HepG2 (cell line): Measurements from ENCODE around the gene NHSL1. TPM values are rescaled to one million over a fixed set of nuclear protein-coding genes. Genes with fewer than 3 reads are reported as not detected.

Experiments used
- ATAD3A ChIP-seq: sonication (generic); formaldehyde crosslinking; IDR thresholded peaks from 2 replicates; pipeline ENCODE4 v1.4.0; 2020; ENCODE audit warnings: missing genetic modification reagents
- ATM ChIP-seq: fragments of 450-650 bp; IDR thresholded peaks from 2 replicates; pipeline ENCODE4 v1.7.1; 2017; ENCODE audit warnings: mild to moderate bottlenecking, borderline replicate concordance
- CERS6 ChIP-seq: sonication (generic); formaldehyde crosslinking; IDR thresholded peaks from 2 replicates; pipeline ENCODE4 v1.5.0; 2020; ENCODE audit warnings: missing genetic modification reagents
- EED ChIP-seq: sonication (generic); formaldehyde crosslinking; IDR thresholded peaks from 2 replicates; pipeline ENCODE4 v1.5.0; 2020; ENCODE audit warnings: mild to moderate bottlenecking, missing genetic modification reagents
- EP300 ChIP-seq, 3 experiments: sonication (generic) in 1 of 3; formaldehyde crosslinking in 1 of 3; IDR thresholded peaks; 2 replicates each; pipeline versions ENCODE4 v1.5.1 to v1.6.1; 2011 to 2020; ENCODE audit warnings: low read depth in 2 of 3, low read length in 2 of 3, borderline replicate concordance in 1 of 3, improper control_type of control experiment in 1 of 3, mild to moderate bottlenecking in 1 of 3, missing genetic modification reagents in 1 of 3, moderate library complexity in 1 of 3
- FOXA3 ChIP-seq: IDR thresholded peaks from 2 replicates; pipeline ENCODE4 v1.6.1; 2016; ENCODE audit warnings: missing genetic modification reagents, missing compliant biosample characterization
- GTF2F1 ChIP-seq: fragments of 150-350 bp; IDR thresholded peaks from 2 replicates; pipeline ENCODE4 v1.6.1; 2014; ENCODE audit warnings: low read length
- KAT2B ChIP-seq: fragments of 150-350 bp; IDR thresholded peaks from 2 replicates; pipeline ENCODE4 v1.6.1; 2014; ENCODE audit warnings: low read depth, low read length, borderline replicate concordance
- ZBTB21 ChIP-seq: sonication (generic); formaldehyde crosslinking; IDR thresholded peaks from 2 replicates; pipeline ENCODE4 v1.4.0; 2020; ENCODE audit warnings: missing genetic modification reagents
- ZKSCAN5 ChIP-seq: sonication (generic); formaldehyde crosslinking; IDR thresholded peaks from 2 replicates; pipeline ENCODE4 v1.5.1; 2020; ENCODE audit warnings: mild to moderate bottlenecking, missing genetic modification reagents
- ZNF234 ChIP-seq: sonication (generic); formaldehyde crosslinking; conservative IDR thresholded peaks from 2 replicates; pipeline ENCODE4 v1.5.1; 2020; ENCODE audit warnings: mild to moderate bottlenecking, missing genetic modification reagents
- ZNF296 ChIP-seq: sonication (generic); formaldehyde crosslinking; conservative IDR thresholded peaks from 2 replicates; pipeline ENCODE4 v1.5.0; 2020; ENCODE audit warnings: mild to moderate bottlenecking, missing genetic modification reagents
- ZNF44 ChIP-seq: sonication (generic); formaldehyde crosslinking; IDR thresholded peaks from 2 replicates; pipeline ENCODE4 v1.5.1; 2020; ENCODE audit warnings: mild to moderate bottlenecking, missing genetic modification reagents
- ZNF557 ChIP-seq: sonication (generic); formaldehyde crosslinking; IDR thresholded peaks from 2 replicates; pipeline ENCODE4 v1.4.0; 2020; ENCODE audit warnings: missing genetic modification reagents
- ZNF558 ChIP-seq: sonication (generic); formaldehyde crosslinking; IDR thresholded peaks from 2 replicates; pipeline ENCODE4 v1.9.0; 2022; ENCODE audit warnings: mild to moderate bottlenecking, missing genetic modification reagents, borderline replicate concordance
- ZNF570 ChIP-seq: sonication (generic); formaldehyde crosslinking; IDR thresholded peaks from 2 replicates; pipeline ENCODE4 v1.4.0; 2020; ENCODE audit warnings: mild to moderate bottlenecking, missing genetic modification reagents, borderline replicate concordance
- ZNF891 ChIP-seq: sonication (generic); formaldehyde crosslinking; IDR thresholded peaks from 2 replicates; pipeline ENCODE4 v1.5.0; 2020; ENCODE audit warnings: mild to moderate bottlenecking, missing genetic modification reagents
- polyA plus RNA-seq, 8 experiments: library from polyadenylated mRNA; depleted of rRNA in 3 of 8; stranded (reverse) in 7 of 8; unstranded in 1 of 8; fragments of >200 nt; fragmentation: Illumina TruSeq in 4 of 8; extraction: Trizol in 4 of 8; gene quantifications; 2 replicates each; pipeline versions ENCODE4 v1.2.1 to v1.2.3, GENCODE V29; 2011 to 2016; ENCODE audit warnings: low read depth in 4 of 8, missing spikeins in 1 of 8, mixed read lengths in 1 of 8; ENCODE audit not compliant: insufficient read depth in 1 of 8
- total RNA-seq, 5 experiments: library from RNA; depleted of rRNA; stranded (reverse); fragments of >200 nt; fragmentation: Illumina TruSeq; extraction: Trizol; gene quantifications; 2 replicates each; pipeline ENCODE4 v1.2.3, GENCODE V29; 2016; ENCODE audit warnings: low read depth in 1 of 5
- TF ChIP-seq, protein P1 (sequence below), 2 experiments: sonication (generic) in 1 of 2; formaldehyde crosslinking in 1 of 2; IDR thresholded peaks; 2 replicates each; pipeline versions ENCODE4 v1.4.0 to v1.6.1; 2016 to 2020; ENCODE audit warnings: borderline replicate concordance in 1 of 2, low read depth in 1 of 2, mild to moderate bottlenecking in 1 of 2, missing genetic modification reagents in 1 of 2
- TF ChIP-seq, protein P2 (sequence below): sonication (generic); formaldehyde crosslinking; IDR thresholded peaks from 2 replicates; pipeline ENCODE4 v1.4.0; 2020; ENCODE audit warnings: missing genetic modification reagents
- TF ChIP-seq, protein P3 (sequence below): sonication (generic); formaldehyde crosslinking; IDR thresholded peaks from 2 replicates; pipeline ENCODE4 v1.4.0; 2020; ENCODE audit warnings: mild to moderate bottlenecking, missing genetic modification reagents

NHSL1 gene
- total and polyA plus RNA-seq, 2 of the 13 experiments (the other 11 are each of a cell fraction or from before 2014, with no cell fraction given), result 24.9 to 53.6 TPM

GRCh38 chr6:138403801-138404665, 95.3 kb downstream of the NHSL1 start, which contains the start of gene HEBP2 (continued):
- TF ChIP-seq, protein P1, sequence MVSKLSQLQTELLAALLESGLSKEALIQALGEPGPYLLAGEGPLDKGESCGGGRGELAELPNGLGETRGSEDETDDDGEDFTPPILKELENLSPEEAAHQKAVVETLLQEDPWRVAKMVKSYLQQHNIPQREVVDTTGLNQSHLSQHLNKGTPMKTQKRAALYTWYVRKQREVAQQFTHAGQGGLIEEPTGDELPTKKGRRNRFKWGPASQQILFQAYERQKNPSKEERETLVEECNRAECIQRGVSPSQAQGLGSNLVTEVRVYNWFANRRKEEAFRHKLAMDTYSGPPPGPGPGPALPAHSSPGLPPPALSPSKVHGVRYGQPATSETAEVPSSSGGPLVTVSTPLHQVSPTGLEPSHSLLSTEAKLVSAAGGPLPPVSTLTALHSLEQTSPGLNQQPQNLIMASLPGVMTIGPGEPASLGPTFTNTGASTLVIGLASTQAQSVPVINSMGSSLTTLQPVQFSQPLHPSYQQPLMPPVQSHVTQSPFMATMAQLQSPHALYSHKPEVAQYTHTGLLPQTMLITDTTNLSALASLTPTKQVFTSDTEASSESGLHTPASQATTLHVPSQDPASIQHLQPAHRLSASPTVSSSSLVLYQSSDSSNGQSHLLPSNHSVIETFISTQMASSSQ (IDR thresholded peaks at IDR 0.05; ENCODE audit: low read depth), result no peak
- TF ChIP-seq, protein P1 (CRISPR knock-in tag; IDR thresholded peaks at IDR 0.05; ENCODE audit: borderline replicate concordance), result peak; percentile 87
- no peak for TF ChIP-seq KAT2B
- TF ChIP-seq ATAD3A (CRISPR knock-in tag), result no peak; the same call in 1 of the 2 replicates
- no peak for TF ChIP-seq ATM
- TF ChIP-seq EP300 (IDR thresholded peaks at IDR 0.05; ENCODE audit: low read depth in 2 of 2, low read length in 2 of 2), result peak; percentile 28 to 58; a peak in 3 of 4 replicates
- no peak; the same call in 1 of the 2 replicates for TF ChIP-seq EP300 (CRISPR knock-in tag; IDR thresholded peaks at IDR 0.05; ENCODE audit: borderline replicate concordance)
- TF ChIP-seq ZNF44 (CRISPR knock-in tag), result no peak
- TF ChIP-seq, protein P2, sequence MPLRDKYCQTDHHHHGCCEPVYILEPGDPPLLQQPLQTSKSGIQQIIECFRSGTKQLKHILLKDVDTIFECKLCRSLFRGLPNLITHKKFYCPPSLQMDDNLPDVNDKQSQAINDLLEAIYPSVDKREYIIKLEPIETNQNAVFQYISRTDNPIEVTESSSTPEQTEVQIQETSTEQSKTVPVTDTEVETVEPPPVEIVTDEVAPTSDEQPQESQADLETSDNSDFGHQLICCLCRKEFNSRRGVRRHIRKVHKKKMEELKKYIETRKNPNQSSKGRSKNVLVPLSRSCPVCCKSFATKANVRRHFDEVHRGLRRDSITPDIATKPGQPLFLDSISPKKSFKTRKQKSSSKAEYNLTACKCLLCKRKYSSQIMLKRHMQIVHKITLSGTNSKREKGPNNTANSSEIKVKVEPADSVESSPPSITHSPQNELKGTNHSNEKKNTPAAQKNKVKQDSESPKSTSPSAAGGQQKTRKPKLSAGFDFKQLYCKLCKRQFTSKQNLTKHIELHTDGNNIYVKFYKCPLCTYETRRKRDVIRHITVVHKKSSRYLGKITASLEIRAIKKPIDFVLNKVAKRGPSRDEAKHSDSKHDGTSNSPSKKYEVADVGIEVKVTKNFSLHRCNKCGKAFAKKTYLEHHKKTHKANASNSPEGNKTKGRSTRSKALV (CRISPR knock-in tag), result peak; percentile 91
- 0 out of 2 replicates have a peak, but pooled peaks have one; percentile 46 for TF ChIP-seq ZNF557
- TF ChIP-seq, protein P3, sequence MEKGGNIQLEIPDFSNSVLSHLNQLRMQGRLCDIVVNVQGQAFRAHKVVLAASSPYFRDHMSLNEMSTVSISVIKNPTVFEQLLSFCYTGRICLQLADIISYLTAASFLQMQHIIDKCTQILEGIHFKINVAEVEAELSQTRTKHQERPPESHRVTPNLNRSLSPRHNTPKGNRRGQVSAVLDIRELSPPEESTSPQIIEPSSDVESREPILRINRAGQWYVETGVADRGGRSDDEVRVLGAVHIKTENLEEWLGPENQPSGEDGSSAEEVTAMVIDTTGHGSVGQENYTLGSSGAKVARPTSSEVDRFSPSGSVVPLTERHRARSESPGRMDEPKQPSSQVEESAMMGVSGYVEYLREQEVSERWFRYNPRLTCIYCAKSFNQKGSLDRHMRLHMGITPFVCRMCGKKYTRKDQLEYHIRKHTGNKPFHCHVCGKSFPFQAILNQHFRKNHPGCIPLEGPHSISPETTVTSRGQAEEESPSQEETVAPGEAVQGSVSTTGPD (CRISPR knock-in tag), result no peak
- no peak for TF ChIP-seq GTF2F1
- no peak for TF ChIP-seq CERS6
- peak; percentile 85; the same call in 1 of the 2 replicates for TF ChIP-seq ZNF558 (CRISPR knock-in tag)
- 0 out of 2 replicates have a peak, but pooled peaks have one; percentile 4 for TF ChIP-seq EED
- no peak for TF ChIP-seq ZKSCAN5 (CRISPR knock-in tag)
- peak; percentile 73; the same call in 1 of the 2 replicates for TF ChIP-seq ZNF891 (CRISPR knock-in tag)
- no peak for TF ChIP-seq ZBTB21
- TF ChIP-seq ZNF570 (CRISPR knock-in tag), result 0 out of 2 replicates have a peak, but pooled peaks have one; percentile 81
- peak; percentile 64; the same call in 1 of the 2 replicates for TF ChIP-seq ZNF234 (CRISPR knock-in tag)
- peak; percentile 77 for TF ChIP-seq FOXA3 (CRISPR knock-in tag)
- TF ChIP-seq ZNF296 (CRISPR knock-in tag), result no peak
